Right cardiac atrium (tissue), 5 donors: ENCODE measurements around the gene GLIS1. TPM values are rescaled to one million over a fixed set of nuclear protein-coding genes. Genes with fewer than 3 reads are reported as not detected.

Source experiments
- ATAC-seq, 2 donors: fragments of 200-7000 bp; cut with Tn5 transposase; one replicate each; pipeline versions ENCODE4 v1.8.0 to v1.9.1; 2020; ENCODE audit warnings: moderate library complexity in 2 of 2, mild to moderate bottlenecking in 1 of 2
- DNase-seq, 3 donors: peaks; one replicate each; pipeline ENCODE4 v3.0.0-alpha.2; 2020
- H3K27ac ChIP-seq: one replicate; pipeline ENCODE4 v1.5.1; 2013; ENCODE audit warnings: mild to moderate bottlenecking, low read length, control low read depth, moderate library complexity
- H3K27me3 ChIP-seq: one replicate; pipeline ENCODE4 v1.6.1; 2013; ENCODE audit not compliant: control insufficient read depth, insufficient read depth
- H3K4me1 ChIP-seq: one replicate; pipeline ENCODE4 v1.6.1; 2013; ENCODE audit warnings: low read length; ENCODE audit not compliant: control insufficient read depth, insufficient read depth
- H3K4me3 ChIP-seq: one replicate; pipeline ENCODE4 v1.5.1; 2013; ENCODE audit warnings: low read length, control low read depth
- H3K9me3 ChIP-seq: one replicate; pipeline ENCODE4 v1.6.1; 2013; ENCODE audit warnings: low read length; ENCODE audit not compliant: control insufficient read depth
- WGBS: extraction: QIAGEN DNeasy Blood & Tissue Kit; methylation state at CpG from one replicate; pipeline ENCODE4 v1.1.7; 2013; 5-methylcytosine and 5-hydroxymethylcytosine counted together
- intact Hi-C, 4 donors: fragments of 100-400 bp; cut with DNase I; formaldehyde crosslinking; loops; one replicate each; pipeline versions ENCODE4 v1.11.0 to v1.14.0; 2022 to 2023
- polyA plus RNA-seq: library from polyadenylated mRNA; stranded (reverse); fragments of 200-250 nt; gene quantifications from one replicate; pipeline ENCODE4 v1.2.3, GENCODE V29; 2013
- total RNA-seq, 4 donors: library from RNA; stranded (reverse); fragmentation: NEBNext Ultra II Directional; extraction: Animal tissue kit (Norgen Biotek cat#: 25700); gene quantifications; one replicate each; pipeline ENCODE4 v1.2.1, GENCODE V29; 2021
- donor health status: healthy with polysubstance abuse.
- donor health status: DM: no; HTN: yes; CAD: no.
- donor health status: DM: no; HTN: no; CAD: no.
- donor health status: DM: no; HTN: yes; CAD: no; lungs with severe emphysema.
- donor health status: DM: yes; HTN: yes; CAD: no.

GLIS1 gene
- total and polyA plus RNA-seq, 5 donors: 0.14 to 0.37 (median 0.35) TPM

GRCh38 chr1:53573931-53574330 is 165.0 kb downstream of the GLIS1 start:
- H3K4me3 ChIP-seq: no peak overlapping the region
- intact Hi-C loops: no loop called here
- DNase-seq (peak in 1 of 3 donors; percentile 5), ATAC-seq (no peak)
- no peaks in the 10 kb centered on the region for H3K4me1 ChIP-seq
- no peak overlapping the region for H3K27ac ChIP-seq
- no peaks in the 10 kb centered on the region for H3K27me3 ChIP-seq
- no peaks in the 10 kb centered on the region for H3K9me3 ChIP-seq
- 82% methylated on average over 4 of the region's 4 CpGs for WGBS

- ATAC-seq: no peak
- DNase-seq: peak in 1 of 3 donors; percentile 19
- H3K27me3 ChIP-seq: no peaks in the 10 kb centered on the region
- no peaks in the 10 kb centered on the region for H3K4me1 ChIP-seq
- H3K9me3 ChIP-seq: no peaks in the 10 kb centered on the region
- intact Hi-C loops: no loop called here
- 94% methylated on average over 8 of the region's 8 CpGs for WGBS
- no peak overlapping the region for H3K4me3 ChIP-seq
- H3K27ac ChIP-seq: no peak overlapping the region
Observed at GRCh38 chr1:53573522-53573921, 165.4 kb downstream of the GLIS1 start.

- intact Hi-C loops: no loop called here
- peak in 1 of 3 donors; percentile 2 for DNase-seq
- H3K4me3 ChIP-seq: no peak overlapping the region
- no peak overlapping the region for H3K27ac ChIP-seq
- ATAC-seq: no peak
- 85% methylated on average over 3 of the region's 3 CpGs for WGBS
- H3K27me3 ChIP-seq: no peaks in the 10 kb centered on the region
- no peaks in the 10 kb centered on the region for H3K4me1 ChIP-seq
- no peaks in the 10 kb centered on the region for H3K9me3 ChIP-seq
Observed at GRCh38 chr1:53572815-53573173, 166.2 kb downstream of the GLIS1 start.

- peak; percentile 21 to 37 for ATAC-seq
- Histone ChIP-seq H3K4me3 (no peak overlapping the region), H3K9me3 (no peaks in the 10 kb centered on the region), H3K4me1 (no peaks in the 10 kb centered on the region), H3K27ac (no peak overlapping the region), H3K27me3 (no peaks in the 10 kb centered on the region)
- intact Hi-C loops: no loop called here
- peak in 1 of 3 donors; percentile 43 for DNase-seq
- WGBS: 63% methylated on average over 4 of the region's 4 CpGs
Observed at GRCh38 chr1:53572065-53572814, 166.7 kb downstream of the GLIS1 start.

GRCh38 chr1:53568540-53568939 is 170.4 kb downstream of the GLIS1 start:
- ATAC-seq (no peak), DNase-seq (no peak)
- intact Hi-C loops: no loop called here
- H3K4me1 ChIP-seq: no peaks in the 10 kb centered on the region
- H3K9me3 ChIP-seq: no peaks in the 10 kb centered on the region
- no peaks in the 10 kb centered on the region for H3K27me3 ChIP-seq
- WGBS: 92% methylated on average over 2 of the region's 2 CpGs
- H3K27ac ChIP-seq: no peak overlapping the region
- no peak overlapping the region for H3K4me3 ChIP-seq

GRCh38 chr1:53567851-53568250 is 171.1 kb downstream of the GLIS1 start:
- no peaks in the 10 kb centered on the region for H3K4me1 ChIP-seq
- WGBS: 93% methylated on average over 3 of the region's 3 CpGs
- H3K27ac ChIP-seq: no peak overlapping the region
- H3K9me3 ChIP-seq: no peaks in the 10 kb centered on the region
- peak in 1 of 3 donors; percentile 14 for DNase-seq
- ATAC-seq: no peak
- intact Hi-C loops: no loop called here
- no peaks in the 10 kb centered on the region for H3K27me3 ChIP-seq
- no peak overlapping the region for H3K4me3 ChIP-seq

- Histone ChIP-seq H3K4me3 (no peak overlapping the region), H3K9me3 (no peaks in the 10 kb centered on the region), H3K4me1 (no peaks in the 10 kb centered on the region), H3K27me3 (no peaks in the 10 kb centered on the region), H3K27ac (no peak overlapping the region)
- WGBS: 76% methylated on average over 3 of the region's 3 CpGs
- intact Hi-C loops: no loop called here
- no peak for ATAC-seq
- DNase-seq: peak in 1 of 3 donors; percentile 7
Observed at GRCh38 chr1:53567450-53567849, 171.5 kb downstream of the GLIS1 start.

GRCh38 chr1:53563611-53564010 is 175.4 kb downstream of the GLIS1 start:
- H3K4me3 ChIP-seq: no peak overlapping the region
- H3K27ac ChIP-seq: no peak overlapping the region
- no peaks in the 10 kb centered on the region for H3K27me3 ChIP-seq
- DNase-seq (no peak), ATAC-seq (no peak)
- intact Hi-C loops: no loop called here
- H3K4me1 ChIP-seq: no peaks in the 10 kb centered on the region
- no peaks in the 10 kb centered on the region for H3K9me3 ChIP-seq
- WGBS: 58% methylated on average over 4 of the region's 4 CpGs

GRCh38 chr1:53562981-53563379 is 176.0 kb downstream of the GLIS1 start:
- H3K4me1 ChIP-seq: no peaks in the 10 kb centered on the region
- WGBS: 86% methylated on average over 3 of the region's 3 CpGs
- H3K4me3 ChIP-seq: no peak overlapping the region
- no peaks in the 10 kb centered on the region for H3K27me3 ChIP-seq
- DNase-seq: no peak
- intact Hi-C loops: no loop called here
- H3K27ac ChIP-seq: no peak overlapping the region
- no peaks in the 10 kb centered on the region for H3K9me3 ChIP-seq
- no peak for ATAC-seq

GRCh38 chr1:53562291-53562980 is 176.5 kb downstream of the GLIS1 start:
- 65% methylated on average over 14 of the region's 14 CpGs for WGBS

GRCh38 chr1:53561503-53562105 is 177.4 kb downstream of the GLIS1 start:
- intact Hi-C loops: no loop called here
- H3K27me3 ChIP-seq: no peaks in the 10 kb centered on the region
- ATAC-seq (no peak), DNase-seq (peak in 1 of 3 donors; percentile 11)
- H3K9me3 ChIP-seq: no peaks in the 10 kb centered on the region
- 80% methylated on average over 11 of the region's 11 CpGs for WGBS
- H3K4me3 ChIP-seq: no peak overlapping the region
- H3K4me1 ChIP-seq: no peaks in the 10 kb centered on the region
- no peak overlapping the region for H3K27ac ChIP-seq

More at GRCh38 chr1:53562291-53562980, 176.5 kb downstream of the GLIS1 start:
- no peaks in the 10 kb centered on the region for H3K9me3 ChIP-seq
- DNase-seq (peak in 1 of 3 donors; percentile 18), ATAC-seq (no peak)
- no peak overlapping the region for H3K4me3 ChIP-seq
- no peaks in the 10 kb centered on the region for H3K27me3 ChIP-seq
- H3K27ac ChIP-seq: no peak overlapping the region
- H3K4me1 ChIP-seq: no peaks in the 10 kb centered on the region
- intact Hi-C loops: no loop called here
